ENCODE measurements around the gene ENTPD8. TPM values are rescaled to one million over a fixed set of nuclear protein-coding genes. Genes with fewer than 3 reads are reported as not detected.
"Not testable (repeated sequence)": the region's sequence is repeated elsewhere in the genome, so short reads cannot be mapped to it uniquely, and the experiment has no call there.

Gene ENTPD8
- total RNA-seq, 2 donors from 2014 or later = 0.33 to 0.75 TPM

- Mint-ChIP-seq H3K27me3 (ENCODE audit: insufficient read depth) (no peaks in the 10 kb centered on the region), H3K4me3 (no peak overlapping the region), H3K27ac (no peak overlapping the region), H3K36me3 (ENCODE audit: low read depth) (peaks cover 6% of the 10 kb centered on the region), H3K9me3 (no peaks in the 10 kb centered on the region), H3K4me1 (no peaks in the 10 kb centered on the region)
- Histone ChIP-seq H3K9ac (ENCODE audit: extremely low read depth, low read length, poor library complexity, severe bottlenecking) (no peak overlapping the region), H3K9me3 (ENCODE audit: control insufficient read depth, low read length) (no peaks in the 10 kb centered on the region), H3K27me3 (ENCODE audit: control insufficient read depth, insufficient read depth, low read length, poor library complexity, severe bottlenecking) (no peaks in the 10 kb centered on the region), H3K27ac (ENCODE audit: low read depth, low read length) (no peak overlapping the region), H3K4me3 (ENCODE audit: low read length) (no peak overlapping the region), H3K4me1 (ENCODE audit: control insufficient read depth, insufficient read depth, low read length) (no peaks in the 10 kb centered on the region), H3K36me3 (ENCODE audit: control insufficient read depth, insufficient read depth, low read length) (no peaks in the 10 kb centered on the region)
- no peak for TF ChIP-seq CTCF (conservative IDR thresholded peaks at IDR 0.05)
- 89 to 92% methylated on average over 14 to 24 of the region's 30 CpGs for WGBS, 2 experiments (ENCODE audit: insufficient coverage in 1 of 2, insufficient read length in 1 of 2)
- DNase-seq = no peak
Measured at GRCh38 chr9:137411645-137412380, 29.3 kb downstream of the ENTPD8 start.

- Mint-ChIP-seq H3K36me3 (ENCODE audit: low read depth) (peaks cover 6% of the 10 kb centered on the region), H3K27me3 (ENCODE audit: insufficient read depth) (no peaks in the 10 kb centered on the region), H3K9me3 (no peaks in the 10 kb centered on the region), H3K4me1 (no peaks in the 10 kb centered on the region), H3K27ac (no peak overlapping the region), H3K4me3 (no peak overlapping the region)
- Histone ChIP-seq H3K9ac (ENCODE audit: extremely low read depth, low read length, poor library complexity, severe bottlenecking) (no peak overlapping the region), H3K27ac (ENCODE audit: low read depth, low read length) (no peak overlapping the region), H3K4me3 (ENCODE audit: low read length) (no peak overlapping the region), H3K4me1 (ENCODE audit: control insufficient read depth, insufficient read depth, low read length) (no peaks in the 10 kb centered on the region), H3K36me3 (ENCODE audit: control insufficient read depth, insufficient read depth, low read length) (no peaks in the 10 kb centered on the region), H3K9me3 (ENCODE audit: control insufficient read depth, low read length) (no peaks in the 10 kb centered on the region), H3K27me3 (ENCODE audit: control insufficient read depth, insufficient read depth, low read length, poor library complexity, severe bottlenecking) (no peaks in the 10 kb centered on the region)
- no peak for DNase-seq
- WGBS, 2 experiments (ENCODE audit: insufficient coverage in 1 of 2, insufficient read length in 1 of 2) = 87 to 90% methylated on average over 7 to 17 of the region's 17 CpGs
- no peak for TF ChIP-seq CTCF (conservative IDR thresholded peaks at IDR 0.05)
Measured at GRCh38 chr9:137411260-137411644, 29.9 kb downstream of the ENTPD8 start.

GRCh38 chr9:137410891-137411249, 30.3 kb downstream of the ENTPD8 start:
- no peak overlapping the region for H3K4me3 Mint-ChIP-seq
- Histone ChIP-seq H3K27me3 (ENCODE audit: control insufficient read depth, insufficient read depth, low read length, poor library complexity, severe bottlenecking) (no peaks in the 10 kb centered on the region), H3K4me1 (ENCODE audit: control insufficient read depth, insufficient read depth, low read length) (no peaks in the 10 kb centered on the region), H3K4me3 (ENCODE audit: low read length) (no peak overlapping the region), H3K9ac (ENCODE audit: extremely low read depth, low read length, poor library complexity, severe bottlenecking) (no peak overlapping the region), H3K36me3 (ENCODE audit: control insufficient read depth, insufficient read depth, low read length) (no peaks in the 10 kb centered on the region), H3K27ac (ENCODE audit: low read depth, low read length) (no peak overlapping the region), H3K9me3 (ENCODE audit: control insufficient read depth, low read length) (no peaks in the 10 kb centered on the region)
- DNase-seq = no peak
- 92 to 96% methylated on average over 11 to 15 of the region's 15 CpGs for WGBS, 2 experiments (ENCODE audit: insufficient coverage in 1 of 2, insufficient read length in 1 of 2)
- H3K36me3 Mint-ChIP-seq (ENCODE audit: low read depth) = peaks cover 6% of the 10 kb centered on the region
- no peak for TF ChIP-seq CTCF (conservative IDR thresholded peaks at IDR 0.05)
- no peaks in the 10 kb centered on the region for H3K4me1 Mint-ChIP-seq
- no peak overlapping the region for H3K27ac Mint-ChIP-seq
- H3K27me3 Mint-ChIP-seq (ENCODE audit: insufficient read depth) = peaks cover 2% of the 10 kb centered on the region
- no peaks in the 10 kb centered on the region for H3K9me3 Mint-ChIP-seq

DNA sequence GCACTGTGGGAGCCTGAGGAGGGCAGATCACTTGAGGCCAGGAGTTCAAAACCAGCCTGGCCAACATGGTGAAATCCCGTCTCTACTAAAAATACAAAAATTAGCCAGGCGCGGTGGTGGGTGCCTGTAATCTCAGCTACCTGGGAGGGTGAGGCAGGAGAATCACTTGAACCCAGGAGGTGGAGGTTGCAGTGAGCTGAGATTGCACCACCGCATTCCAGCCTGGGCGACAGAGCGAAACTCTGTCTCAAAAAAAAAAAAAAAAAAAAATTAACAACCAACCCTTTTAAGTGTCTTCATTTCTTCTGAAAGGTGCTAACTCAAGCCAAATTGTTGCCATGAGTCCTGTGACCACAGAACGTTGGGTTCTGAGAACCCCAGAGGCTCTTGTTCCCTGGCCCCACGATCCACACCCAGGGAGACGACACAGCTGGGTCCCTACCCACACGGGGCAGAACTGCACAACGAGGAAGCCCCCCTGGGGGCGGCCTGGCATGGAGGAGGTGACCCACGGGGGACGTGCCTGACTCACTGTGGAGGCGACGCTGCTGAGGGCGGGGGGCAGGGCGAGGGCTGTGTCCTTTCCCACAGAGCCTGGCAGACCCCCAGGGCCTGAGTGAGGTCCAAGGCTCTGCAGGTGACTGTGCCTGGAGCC, 30.8 kb downstream of the ENTPD8 start:
- H3K4me1 ChIP-seq (ENCODE audit: control insufficient read depth, insufficient read depth, low read length); H3K4me3 ChIP-seq (ENCODE audit: low read length); H3K27ac Mint-ChIP-seq; H3K36me3 Mint-ChIP-seq (ENCODE audit: low read depth); H3K9me3 ChIP-seq (ENCODE audit: control insufficient read depth, low read length); H3K36me3 ChIP-seq (ENCODE audit: control insufficient read depth, insufficient read depth, low read length); H3K9me3 Mint-ChIP-seq; H3K27ac ChIP-seq (ENCODE audit: low read depth, low read length); H3K4me3 Mint-ChIP-seq; DNase-seq; H3K27me3 Mint-ChIP-seq (ENCODE audit: insufficient read depth); H3K4me1 Mint-ChIP-seq; H3K9ac ChIP-seq (ENCODE audit: extremely low read depth, low read length, poor library complexity, severe bottlenecking); H3K27me3 ChIP-seq (ENCODE audit: control insufficient read depth, insufficient read depth, low read length, poor library complexity, severe bottlenecking): not testable (repeated sequence)
- 91 to 93% methylated on average over 7 to 18 of the region's 18 CpGs for WGBS, 2 experiments (ENCODE audit: insufficient coverage in 1 of 2, insufficient read length in 1 of 2)
